H1 (cell line): ENCODE results near the gene ZNF536.

Experiments used
- BACH1 ChIP-seq: IDR thresholded peaks from 2 replicates; pipeline ENCODE4 v1.6.1; 2012; ENCODE audit warnings: low read length, improper control_type of control experiment
- CBX8 ChIP-seq: fragments of 300-800, 300-1000 bp; sonication (generic); IDR thresholded peaks from 2 replicates; pipeline ENCODE4 v1.7.1; 2016; ENCODE audit warnings: low read depth, low read length, borderline replicate concordance
- EGR1 ChIP-seq: IDR thresholded peaks from 2 replicates; pipeline ENCODE4 v1.6.1; 2011; ENCODE audit warnings: low read depth, low read length, borderline replicate concordance
- EP300 ChIP-seq, 2 experiments: IDR thresholded peaks; 1 replicate in 1 of 2; 2 replicates in 1 of 2; pipeline ENCODE4 v1.6.1; 2011 to 2012; ENCODE audit warnings: low read depth in 2 of 2, low read length in 2 of 2, mild to moderate bottlenecking in 2 of 2, borderline replicate concordance in 1 of 2, inconsistent platforms in 1 of 2, moderate library complexity in 1 of 2
- KDM1A ChIP-seq: fragments of 200-600, 300-600 bp; sonication (generic); IDR thresholded peaks from 2 replicates; pipeline ENCODE4 v1.7.1; 2016; ENCODE audit warnings: mild to moderate bottlenecking, low read length, borderline replicate concordance
- KDM5A ChIP-seq: fragments of 200-600 bp; IDR thresholded peaks from 2 replicates; pipeline ENCODE4 v1.7.1; 2012; ENCODE audit warnings: mild to moderate bottlenecking, low read length, inconsistent platforms, mixed read lengths
- NANOG ChIP-seq: IDR thresholded peaks from 2 replicates; pipeline ENCODE4 v1.6.1; 2011; ENCODE audit warnings: low read length, low read depth, mild to moderate bottlenecking, inconsistent platforms; ENCODE audit not compliant: insufficient read depth, poor library complexity, severe bottlenecking
- NRF1 ChIP-seq: IDR thresholded peaks from 2 replicates; pipeline ENCODE4 v1.6.1; 2011; ENCODE audit warnings: mild to moderate bottlenecking, low read depth, low read length, improper control_type of control experiment
- RFX5 ChIP-seq: IDR thresholded peaks from 2 replicates; pipeline ENCODE4 v1.6.1; 2011; ENCODE audit warnings: low read depth, low read length, improper control_type of control experiment, borderline replicate concordance
- TCF12 ChIP-seq: IDR thresholded peaks from 2 replicates; pipeline ENCODE4 v1.6.1; 2011; ENCODE audit warnings: low read depth, mild to moderate bottlenecking, low read length
- YY1 ChIP-seq: IDR thresholded peaks from 2 replicates; pipeline ENCODE4 v1.6.1; 2011; ENCODE audit warnings: low read depth, mild to moderate bottlenecking, low read length
- TF ChIP-seq, protein P1 (sequence below): IDR thresholded peaks from 2 replicates; pipeline ENCODE4 v1.6.1; 2012; ENCODE audit warnings: inconsistent platforms
- TF ChIP-seq, protein P2 (sequence below), 3 experiments: IDR thresholded peaks; 1 replicate in 2 of 3; 2 replicates in 1 of 3; pipeline versions ENCODE4 v1.5.1 to v1.6.1; 2011; ENCODE audit warnings: low read length in 3 of 3, mild to moderate bottlenecking in 3 of 3, inconsistent platforms in 2 of 3, low read depth in 1 of 3, moderate library complexity in 1 of 3; ENCODE audit not compliant: insufficient read depth in 1 of 3; ENCODE audit errors: control extremely low read depth in 1 of 3
- TF ChIP-seq, protein P3 (sequence below): IDR thresholded peaks from 2 replicates; pipeline ENCODE4 v1.6.1; 2011; ENCODE audit warnings: low read depth, mild to moderate bottlenecking, low read length; ENCODE audit not compliant: insufficient read depth

DNA sequence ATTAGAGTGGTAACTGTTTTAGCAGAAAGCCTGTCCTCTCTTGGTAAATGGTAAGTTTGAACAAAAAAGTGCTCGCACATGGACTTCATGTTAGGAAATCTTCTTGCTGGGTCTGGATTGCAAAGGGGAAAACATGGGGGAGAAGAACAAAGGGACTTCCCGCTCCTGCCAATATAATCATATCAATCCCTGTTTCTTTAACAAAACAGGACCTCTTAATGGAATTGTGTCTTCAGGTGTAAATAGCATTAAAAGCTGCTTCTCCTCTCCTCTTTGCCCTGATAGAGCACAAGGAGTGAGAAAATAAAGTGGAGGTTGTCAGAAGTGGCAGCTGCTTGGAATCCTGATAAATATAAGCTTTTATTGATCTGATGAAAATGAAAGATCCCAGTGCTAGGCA is 20.4 kb upstream of the ZNF536 start:
- TF ChIP-seq BACH1 (no peak), NRF1 (no peak), RFX5 (no peak), KDM5A (no peak), YY1 (no peak), EGR1 (no peak), TCF12 (no peak), NANOG (no peak), EP300 (IDR thresholded peaks at IDR 0.05; ENCODE audit: borderline replicate concordance in 1 of 2, low read depth in 2 of 2, low read length in 2 of 2) (no peak), CBX8 (no peak), KDM1A (no peak)
- TF ChIP-seq, protein P1, sequence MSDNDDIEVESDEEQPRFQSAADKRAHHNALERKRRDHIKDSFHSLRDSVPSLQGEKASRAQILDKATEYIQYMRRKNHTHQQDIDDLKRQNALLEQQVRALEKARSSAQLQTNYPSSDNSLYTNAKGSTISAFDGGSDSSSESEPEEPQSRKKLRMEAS: no peak
- TF ChIP-seq, protein P2, sequence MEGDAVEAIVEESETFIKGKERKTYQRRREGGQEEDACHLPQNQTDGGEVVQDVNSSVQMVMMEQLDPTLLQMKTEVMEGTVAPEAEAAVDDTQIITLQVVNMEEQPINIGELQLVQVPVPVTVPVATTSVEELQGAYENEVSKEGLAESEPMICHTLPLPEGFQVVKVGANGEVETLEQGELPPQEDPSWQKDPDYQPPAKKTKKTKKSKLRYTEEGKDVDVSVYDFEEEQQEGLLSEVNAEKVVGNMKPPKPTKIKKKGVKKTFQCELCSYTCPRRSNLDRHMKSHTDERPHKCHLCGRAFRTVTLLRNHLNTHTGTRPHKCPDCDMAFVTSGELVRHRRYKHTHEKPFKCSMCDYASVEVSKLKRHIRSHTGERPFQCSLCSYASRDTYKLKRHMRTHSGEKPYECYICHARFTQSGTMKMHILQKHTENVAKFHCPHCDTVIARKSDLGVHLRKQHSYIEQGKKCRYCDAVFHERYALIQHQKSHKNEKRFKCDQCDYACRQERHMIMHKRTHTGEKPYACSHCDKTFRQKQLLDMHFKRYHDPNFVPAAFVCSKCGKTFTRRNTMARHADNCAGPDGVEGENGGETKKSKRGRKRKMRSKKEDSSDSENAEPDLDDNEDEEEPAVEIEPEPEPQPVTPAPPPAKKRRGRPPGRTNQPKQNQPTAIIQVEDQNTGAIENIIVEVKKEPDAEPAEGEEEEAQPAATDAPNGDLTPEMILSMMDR (IDR thresholded peaks at IDR 0.05; ENCODE audit: control extremely low read depth in 1 of 3, insufficient read depth in 1 of 3, low read depth in 1 of 3, low read length in 3 of 3): no peak
- TF ChIP-seq, protein P3, sequence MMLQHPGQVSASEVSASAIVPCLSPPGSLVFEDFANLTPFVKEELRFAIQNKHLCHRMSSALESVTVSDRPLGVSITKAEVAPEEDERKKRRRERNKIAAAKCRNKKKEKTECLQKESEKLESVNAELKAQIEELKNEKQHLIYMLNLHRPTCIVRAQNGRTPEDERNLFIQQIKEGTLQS: no peak
